GM21528 (cell line): ENCODE results near the gene PKIG.
A peak's percentile ranks its signal among the peaks of the same experiment; 100 is the strongest.

Experiments
- ATAC-seq: cut with Tn5 transposase; IDR thresholded peaks from one replicate; pipeline ENCODE4 v1.9.1; 2021; ENCODE audit warnings: mild to moderate bottlenecking, moderate library complexity; ENCODE audit not compliant: unreplicated experiment, low FRiP score

The PKIG gene

GRCh38 chr20:44593751-44594150 lies 11.4 kb downstream of the PKIG start:
- ATAC-seq = no peak

DNA sequence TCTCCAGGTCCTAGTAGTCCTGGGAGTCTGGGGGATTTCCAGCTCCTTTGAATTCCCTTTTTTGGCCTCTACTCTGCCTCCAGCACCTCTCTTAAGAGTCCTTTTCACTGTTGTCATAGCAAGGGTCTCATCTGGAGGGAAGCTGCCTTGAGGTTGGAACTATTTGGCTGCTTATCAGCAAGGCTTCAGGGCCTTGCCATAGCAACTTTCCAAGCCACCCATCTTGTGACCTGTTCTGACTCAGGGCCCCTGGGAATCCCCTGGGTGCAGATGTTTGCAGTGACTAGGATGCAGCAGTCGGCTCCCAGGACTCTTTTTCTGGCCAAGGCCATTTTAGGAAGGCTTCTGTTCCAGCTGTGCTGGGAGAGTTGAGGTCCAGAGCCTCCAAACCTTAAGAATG lies 12.4 kb downstream of the PKIG start:
- no peak for ATAC-seq

GRCh38 chr20:44596010-44596409 lies 13.6 kb downstream of the PKIG start:
- ATAC-seq = no peak

- no peak for ATAC-seq
Measured at GRCh38 chr20:44596876-44597275, 14.5 kb downstream of the PKIG start.

GRCh38 chr20:44597516-44597915 lies 15.1 kb downstream of the PKIG start:
- no peak for ATAC-seq

- ATAC-seq = no peak
Measured at GRCh38 chr20:44597930-44598329, 15.6 kb downstream of the PKIG start.

DNA sequence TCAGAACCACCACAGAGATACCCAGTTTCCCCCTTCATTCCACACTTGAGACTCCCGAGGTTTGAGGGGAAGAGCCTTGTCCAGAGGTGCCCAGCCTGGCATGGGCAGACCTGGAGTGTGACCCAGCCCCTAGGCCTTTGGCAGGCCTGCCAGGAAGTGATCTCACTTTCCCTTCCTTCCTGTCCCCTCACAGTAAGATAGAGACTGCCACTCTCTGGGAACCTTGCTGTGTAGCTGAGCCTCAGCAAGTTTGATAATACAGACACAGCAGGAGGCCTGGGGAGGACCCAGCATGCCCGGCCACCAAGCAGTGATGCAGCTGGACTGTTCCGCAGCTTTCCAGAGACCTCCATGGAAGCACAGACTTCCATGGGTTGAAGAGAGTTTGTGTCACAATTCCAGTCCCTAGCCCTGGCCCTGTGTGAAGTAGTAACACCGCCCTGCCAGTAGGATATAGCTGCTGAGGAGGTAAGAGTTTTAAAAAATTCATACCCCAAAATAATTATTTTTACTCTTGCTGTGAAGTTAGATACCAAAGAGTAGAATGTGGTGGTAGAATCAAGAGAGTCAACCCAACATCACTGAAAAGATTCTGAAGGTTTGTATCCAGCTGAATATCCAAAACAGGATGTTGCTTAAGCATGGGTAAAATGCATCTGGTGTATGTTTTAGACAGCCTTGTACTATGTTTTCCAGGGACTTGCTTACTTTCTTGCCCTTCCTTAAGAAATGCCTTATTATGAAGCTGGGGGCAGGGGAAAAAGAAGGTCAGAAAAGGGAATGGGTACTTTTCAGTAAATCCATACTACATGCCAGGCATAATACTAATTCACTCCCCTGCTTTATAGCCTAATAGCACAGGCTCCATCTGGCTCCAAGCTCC lies 16.3 kb downstream of the PKIG start:
- no peak for ATAC-seq

DNA sequence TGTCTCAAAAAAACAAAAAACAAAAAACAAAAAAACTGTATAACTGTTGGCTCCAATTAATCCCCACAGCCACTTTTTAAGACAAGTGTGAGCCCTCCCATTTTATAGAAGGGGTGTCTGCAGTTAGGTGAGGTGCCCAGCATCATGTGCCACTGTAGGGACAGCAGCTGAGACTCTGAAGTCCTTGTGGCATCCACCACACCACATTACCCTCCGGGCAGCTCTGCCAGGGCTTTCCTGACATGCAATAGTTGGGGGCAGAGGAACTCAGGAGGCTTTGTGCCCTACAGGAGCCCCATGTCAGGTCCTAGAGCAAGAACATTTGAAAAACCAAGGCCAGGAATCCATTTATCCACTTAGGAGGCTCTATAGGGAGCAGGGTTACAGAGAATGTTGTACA lies 17.3 kb downstream of the PKIG start:
- no peak for ATAC-seq

GRCh38 chr20:44600301-44600700 lies 17.9 kb downstream of the PKIG start:
- no peak for ATAC-seq

DNA sequence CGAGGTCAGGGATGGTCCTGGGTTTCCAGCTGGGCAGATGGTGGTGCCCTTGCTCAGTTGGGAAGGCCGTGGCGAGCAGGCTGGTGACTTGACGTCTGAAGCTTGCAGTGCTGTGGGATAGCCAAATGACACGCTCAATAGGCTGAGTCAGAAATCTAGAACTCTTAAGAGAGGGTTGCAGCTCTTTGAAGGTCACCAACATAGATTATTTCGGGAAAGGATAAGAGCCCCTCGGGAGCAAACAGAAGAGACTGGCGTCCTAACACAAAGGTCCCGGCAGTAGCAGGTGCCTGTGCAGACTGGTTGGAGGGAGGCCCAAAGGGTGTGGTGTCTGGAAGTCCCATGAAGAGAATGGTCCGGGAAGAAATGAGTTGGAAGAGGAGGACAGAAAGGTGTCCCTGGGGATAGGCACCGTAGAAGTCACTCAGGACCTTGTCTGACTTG lies 18.4 kb downstream of the PKIG start:
- no peak for ATAC-seq

- no peak for ATAC-seq
Measured at GRCh38 chr20:44601236-44601671, 18.9 kb downstream of the PKIG start.

DNA sequence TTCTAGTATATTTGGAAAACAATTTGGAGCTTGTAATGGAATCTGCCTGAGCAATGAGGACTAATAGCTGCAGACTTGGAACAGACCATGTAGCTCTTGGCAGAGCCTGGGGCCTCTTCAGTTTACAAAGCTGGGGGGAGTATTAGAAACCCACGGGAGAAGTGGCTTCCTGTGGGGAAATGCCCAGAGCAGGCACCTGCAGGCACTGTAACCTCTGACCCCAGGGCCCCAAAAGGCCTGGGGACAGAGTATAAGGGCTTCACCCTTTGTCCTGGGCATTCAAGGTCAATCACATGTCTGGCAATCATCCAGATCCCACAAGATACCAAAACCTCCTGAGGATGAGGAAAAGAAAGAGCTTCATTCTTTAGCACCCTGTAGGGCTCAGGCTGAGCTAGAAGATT lies 19.4 kb downstream of the PKIG start:
- ATAC-seq = no peak

- no peak for ATAC-seq
Measured at GRCh38 chr20:44603327-44603726, 20.9 kb downstream of the PKIG start.

DNA sequence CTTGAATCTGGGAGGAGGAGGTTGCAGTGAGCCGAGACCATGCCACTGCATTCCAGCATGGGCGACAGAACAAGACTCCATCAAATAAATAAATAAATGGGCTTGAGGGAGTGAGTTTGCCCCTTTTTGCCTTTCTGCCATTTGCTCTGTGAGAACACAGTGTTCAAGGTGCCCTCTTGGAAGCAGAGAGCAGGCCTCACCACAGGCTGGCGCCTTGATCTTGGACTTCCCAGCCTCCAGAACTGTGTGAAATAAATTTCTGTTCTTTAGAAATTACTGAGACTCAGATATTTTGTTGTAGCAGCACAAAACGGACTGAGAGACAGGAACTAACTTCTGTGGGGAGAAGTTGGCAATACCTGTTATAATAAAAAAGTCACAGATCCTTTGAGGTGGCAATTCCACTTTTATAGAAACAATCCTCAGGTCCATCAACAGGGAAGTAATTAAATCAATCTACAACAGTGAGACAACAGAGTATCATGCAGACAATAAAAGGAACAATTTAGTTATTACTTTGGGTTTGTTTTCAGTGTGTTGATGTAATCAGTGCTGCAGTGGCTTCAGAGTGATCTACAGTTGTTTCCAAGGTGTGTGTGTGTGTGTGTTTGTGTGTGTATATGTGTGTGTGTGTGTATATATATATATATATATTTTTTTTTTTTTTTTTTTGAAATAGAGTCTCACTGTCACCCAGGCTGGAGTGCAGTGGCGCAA lies 24.5 kb downstream of the PKIG start:
- no peak for ATAC-seq

DNA sequence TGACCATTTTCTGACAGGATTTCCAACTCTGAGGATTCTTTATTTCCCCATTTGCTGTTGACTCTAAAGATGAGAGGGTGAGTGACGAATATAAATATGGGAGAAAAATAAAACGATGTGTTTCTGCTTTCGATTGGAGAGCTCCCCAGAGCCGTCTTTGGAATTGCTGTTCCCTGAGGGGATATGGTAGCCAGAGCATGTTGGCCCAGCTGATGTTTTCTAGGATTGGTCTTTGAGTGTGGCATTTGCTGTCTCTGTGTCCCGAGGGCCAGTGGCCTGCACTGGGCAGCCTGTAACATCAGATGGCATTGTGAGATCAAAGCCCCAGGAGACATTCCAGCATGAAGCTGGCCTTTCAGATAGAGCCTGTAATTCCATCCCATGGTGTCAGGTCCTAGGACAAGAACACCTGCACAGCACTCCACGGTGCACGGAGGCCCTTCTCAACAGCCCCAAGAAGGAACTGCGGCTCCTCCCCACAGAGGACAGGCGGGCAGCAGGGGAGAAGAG lies 26.7 kb downstream of the PKIG start:
- ATAC-seq = no peak

DNA sequence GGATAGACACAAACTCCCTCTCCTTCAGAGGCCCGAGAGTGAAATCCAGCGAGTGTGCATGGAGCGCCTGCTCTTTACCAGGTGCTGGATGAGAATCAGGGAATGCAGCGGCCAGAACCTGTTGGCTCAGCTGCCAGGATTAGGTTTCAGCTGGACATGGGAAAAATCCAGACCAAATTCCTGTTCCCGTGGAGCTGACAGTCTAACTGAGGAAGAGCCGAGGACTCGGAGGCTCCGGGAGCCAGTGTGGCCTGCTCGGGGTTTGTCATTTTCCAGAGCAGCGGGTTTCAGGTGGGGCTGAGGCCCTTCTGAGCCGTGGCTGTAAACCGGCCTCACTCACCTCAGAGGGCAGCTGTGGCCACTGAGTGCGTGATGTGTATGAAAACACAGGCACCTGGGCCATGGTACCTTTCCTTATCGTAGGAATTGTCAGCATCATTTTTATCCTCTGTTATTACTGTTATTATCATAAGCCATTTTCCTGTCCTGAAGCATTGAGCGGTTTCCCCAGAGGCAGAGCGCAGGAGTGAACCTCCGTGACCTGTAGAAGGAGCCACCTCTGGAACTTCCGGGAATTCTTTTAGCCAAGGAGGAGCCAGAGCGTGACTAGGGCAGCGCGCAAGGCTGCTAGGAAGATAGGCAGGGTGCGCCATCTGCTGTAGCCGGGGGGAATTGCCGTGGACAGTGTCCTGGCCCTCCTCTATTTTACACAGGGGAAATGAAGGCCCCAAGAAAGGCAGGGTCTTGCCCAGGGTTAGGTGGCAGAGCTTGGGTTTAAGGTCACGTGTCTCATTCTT lies 27.3 kb downstream of the PKIG start:
- ATAC-seq = peak; percentile 92

GRCh38 chr20:44610313-44610962 lies 28.1 kb downstream of the PKIG start:
- ATAC-seq = peak; percentile 34

DNA sequence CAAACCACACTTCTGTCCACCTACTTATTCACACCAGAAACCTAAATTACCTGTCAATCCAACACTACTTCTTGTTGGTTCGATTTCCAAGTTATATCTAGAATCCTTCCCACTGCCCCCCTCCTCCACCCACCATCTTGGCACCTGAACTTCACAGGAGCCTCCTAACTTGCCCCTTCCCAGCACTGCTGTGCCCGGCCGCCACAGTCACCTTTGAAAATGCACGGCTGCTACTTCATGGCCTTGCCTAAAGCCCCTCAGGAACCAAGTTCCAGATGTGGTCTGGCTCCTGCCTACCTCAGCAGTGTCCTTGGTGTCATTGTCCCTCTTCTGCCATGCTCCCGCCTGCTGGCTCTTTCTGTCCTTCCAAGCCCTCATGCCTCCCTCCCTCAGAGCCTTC lies 31.2 kb downstream of the PKIG start:
- no peak for ATAC-seq

DNA sequence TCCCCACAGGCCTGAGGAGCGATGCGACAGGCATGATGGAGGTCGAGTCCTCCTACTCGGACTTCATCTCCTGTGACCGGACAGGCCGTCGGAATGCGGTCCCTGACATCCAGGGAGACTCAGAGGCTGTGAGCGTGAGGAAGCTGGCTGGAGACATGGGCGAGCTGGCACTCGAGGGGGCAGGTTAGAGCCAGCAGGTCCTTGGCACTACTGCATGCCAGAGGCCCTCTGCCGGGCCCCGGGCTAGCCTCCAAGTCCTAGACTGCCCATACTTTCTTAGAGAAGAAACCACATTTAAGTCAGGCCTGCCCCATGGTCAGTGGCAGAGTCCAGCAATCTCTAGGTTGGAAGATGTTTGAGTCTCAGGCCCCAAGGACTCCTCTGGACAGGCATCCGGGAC lies 32.1 kb downstream of the PKIG start:
- no peak for ATAC-seq

DNA sequence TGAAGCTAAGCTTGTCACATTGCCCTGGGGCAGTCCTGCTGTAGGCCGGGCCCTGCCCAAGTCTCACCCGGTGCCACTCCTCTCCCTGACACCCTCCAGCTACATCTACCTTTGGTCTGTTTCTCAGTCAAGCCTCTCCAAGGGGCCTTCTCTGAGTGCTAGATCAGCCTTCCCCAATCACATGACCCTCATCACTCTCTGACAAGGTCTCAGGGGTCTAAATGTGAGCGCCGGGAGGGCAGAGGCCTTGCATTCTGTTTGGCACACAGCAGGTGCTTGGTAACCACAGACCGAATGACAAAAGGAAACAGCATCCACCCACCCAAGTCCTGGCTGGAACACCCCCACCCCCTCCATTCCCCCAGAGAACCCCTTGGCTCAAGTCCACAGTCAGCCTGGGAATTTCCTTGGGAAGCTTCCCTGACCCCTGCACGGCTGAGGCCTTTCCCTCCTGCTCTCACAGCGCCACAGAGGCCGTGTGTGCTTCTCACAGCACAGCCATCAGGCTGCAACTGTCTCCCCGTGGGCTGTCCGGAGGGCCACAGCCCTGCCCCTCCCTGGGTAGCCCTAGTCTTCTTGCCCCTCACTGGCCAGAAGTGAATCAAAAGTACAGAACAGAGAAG lies 32.9 kb downstream of the PKIG start:
- no peak for ATAC-seq
